Cardiac fibroblast (primary cell): ENCODE measurements around the gene OR52I2.
A peak's percentile ranks its signal among the peaks of the same experiment; 100 is the strongest.

Experiments used
- DNase-seq, 2 donors: peaks; one replicate each; pipeline versions ENCODE4 v3.0.0 to v3.0.0-alpha.2; 2010; ENCODE audit warnings: low read depth in 2 of 2
- H3K4me3 ChIP-seq, 2 donors: replicated peaks in 1 of 2; 1 replicate in 1 of 2; 2 replicates in 1 of 2; pipeline ENCODE4 v1.5.1; 2011; ENCODE audit warnings: low read depth in 2 of 2, low read length in 2 of 2, mild to moderate bottlenecking in 2 of 2, moderate library complexity in 1 of 2
- TF ChIP-seq, protein P1 (sequence below): IDR thresholded peaks from one replicate; pipeline ENCODE4 v1.5.1; 2011; ENCODE audit warnings: low read depth, mild to moderate bottlenecking, low read length, inconsistent platforms

OR52I2 gene

DNA sequence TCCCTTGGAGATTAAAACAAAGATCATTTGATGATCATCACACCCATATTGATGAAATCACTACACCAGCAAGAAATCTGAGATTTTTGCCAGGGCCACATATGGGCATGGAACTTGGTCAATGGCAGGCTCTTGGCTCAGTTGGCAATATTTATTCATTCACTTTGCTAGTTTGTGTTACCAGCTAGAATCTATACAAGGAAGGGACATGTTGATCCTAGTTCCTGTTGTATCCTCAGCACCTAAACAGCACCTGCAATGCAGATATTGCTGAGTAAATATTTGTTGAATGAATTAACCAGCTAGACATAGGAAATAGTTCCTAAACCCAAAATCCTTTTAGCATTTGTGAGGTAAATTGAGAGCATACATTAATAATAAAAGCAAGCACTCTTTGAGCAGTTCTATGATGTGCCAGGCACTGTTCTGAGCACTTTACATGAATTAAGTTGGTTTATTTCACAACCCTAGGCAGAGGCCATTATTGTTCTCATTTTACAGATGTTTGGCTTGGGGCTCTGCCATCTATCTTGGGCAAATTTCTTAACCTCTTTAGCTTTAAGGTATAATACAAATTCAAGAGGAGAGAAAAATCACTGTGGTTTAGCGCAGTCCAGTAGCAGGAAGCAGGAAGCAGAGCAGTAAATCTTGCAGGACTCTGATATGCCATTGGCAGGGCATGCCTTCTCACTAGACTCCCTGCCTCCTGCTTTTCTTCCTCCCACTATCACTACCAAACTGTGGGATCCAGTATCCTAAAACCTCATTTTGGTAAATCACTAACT is 24.9 kb downstream of the OR52I2 start:
- TF ChIP-seq, protein P1, sequence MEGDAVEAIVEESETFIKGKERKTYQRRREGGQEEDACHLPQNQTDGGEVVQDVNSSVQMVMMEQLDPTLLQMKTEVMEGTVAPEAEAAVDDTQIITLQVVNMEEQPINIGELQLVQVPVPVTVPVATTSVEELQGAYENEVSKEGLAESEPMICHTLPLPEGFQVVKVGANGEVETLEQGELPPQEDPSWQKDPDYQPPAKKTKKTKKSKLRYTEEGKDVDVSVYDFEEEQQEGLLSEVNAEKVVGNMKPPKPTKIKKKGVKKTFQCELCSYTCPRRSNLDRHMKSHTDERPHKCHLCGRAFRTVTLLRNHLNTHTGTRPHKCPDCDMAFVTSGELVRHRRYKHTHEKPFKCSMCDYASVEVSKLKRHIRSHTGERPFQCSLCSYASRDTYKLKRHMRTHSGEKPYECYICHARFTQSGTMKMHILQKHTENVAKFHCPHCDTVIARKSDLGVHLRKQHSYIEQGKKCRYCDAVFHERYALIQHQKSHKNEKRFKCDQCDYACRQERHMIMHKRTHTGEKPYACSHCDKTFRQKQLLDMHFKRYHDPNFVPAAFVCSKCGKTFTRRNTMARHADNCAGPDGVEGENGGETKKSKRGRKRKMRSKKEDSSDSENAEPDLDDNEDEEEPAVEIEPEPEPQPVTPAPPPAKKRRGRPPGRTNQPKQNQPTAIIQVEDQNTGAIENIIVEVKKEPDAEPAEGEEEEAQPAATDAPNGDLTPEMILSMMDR, result no peak
- H3K4me3 ChIP-seq, result no peak overlapping the region
- DNase-seq, result peak; percentile 42 to 51

DNA sequence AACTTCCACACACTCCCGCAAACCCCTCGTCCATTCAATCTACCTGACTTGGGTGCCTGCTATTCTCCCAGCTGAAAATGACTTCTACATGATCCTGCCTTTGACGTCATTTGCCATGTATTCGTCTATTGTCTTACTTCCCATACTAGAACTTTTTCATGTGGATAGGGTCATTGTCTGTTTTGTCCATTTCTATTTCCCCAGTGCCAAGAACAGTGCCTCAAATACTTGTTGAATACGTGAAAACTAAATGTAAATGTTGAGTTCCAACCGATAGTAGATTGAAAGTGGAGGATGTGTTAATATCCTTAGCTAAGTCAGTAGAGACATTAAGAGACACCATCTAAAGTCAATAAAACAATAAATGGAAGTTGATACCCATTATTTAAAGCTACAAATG is 25.6 kb downstream of the OR52I2 start:
- peak overlapping the region; percentile 71 to 73 for H3K4me3 ChIP-seq
- TF ChIP-seq, protein P1, result no peak
- DNase-seq, result peak; percentile 6 to 13

DNA sequence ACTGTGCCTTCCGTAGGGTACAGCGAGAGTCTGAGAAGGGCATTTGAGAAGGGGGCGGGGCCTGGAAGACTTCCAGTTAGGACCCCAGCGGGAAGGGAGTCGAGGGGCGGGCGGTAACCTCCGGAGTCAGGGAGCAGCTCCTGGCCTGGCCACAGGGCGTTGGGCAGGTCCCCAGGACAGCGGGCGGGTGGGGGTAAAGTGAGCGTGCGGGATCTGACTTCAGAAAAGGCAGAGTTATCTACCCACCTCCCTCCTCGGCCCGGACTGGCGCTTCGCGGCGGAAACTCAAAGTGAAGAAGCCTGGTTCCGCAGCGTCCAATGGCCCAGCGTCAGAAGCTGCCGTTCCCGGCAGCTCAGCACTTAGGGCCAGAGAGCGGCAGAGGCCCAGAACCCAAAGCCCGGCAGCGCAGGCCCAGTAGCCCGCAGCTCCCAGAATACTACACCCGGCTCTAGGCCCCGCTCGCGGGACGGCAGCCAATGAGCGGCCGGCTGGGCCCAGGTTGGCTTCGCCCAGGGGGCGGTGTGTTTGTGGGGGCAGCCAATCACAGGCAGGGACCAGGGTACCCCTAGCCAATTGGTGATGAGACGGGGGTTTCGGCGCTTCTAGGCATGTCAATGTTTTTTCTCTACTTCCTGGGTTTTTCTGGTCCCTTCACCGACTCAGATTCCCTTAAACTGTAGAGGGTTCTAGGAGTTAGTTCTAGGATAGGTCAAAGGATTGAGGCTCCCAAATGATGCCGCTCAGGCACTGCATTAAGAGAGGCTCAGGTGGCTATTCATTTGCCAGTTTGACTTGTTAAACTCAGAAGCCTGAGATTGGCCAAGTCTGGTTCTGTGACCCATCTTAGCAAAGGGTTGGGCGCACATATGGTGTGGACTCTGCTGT is 26.5 kb downstream of the OR52I2 start, which contains the start of gene TRIM68:
Gene TRIM68 (minus strand): TSS at position 451 of the 886 bp plus-strand sequence. CDS start 2,727 bp downstream, outside the sequence.
- H3K4me3 ChIP-seq, result peak within 1 kb of the TSS; percentile 71 to 73
- peak; percentile 96 to 97 for DNase-seq
- TF ChIP-seq, protein P1, result no peak

DNA sequence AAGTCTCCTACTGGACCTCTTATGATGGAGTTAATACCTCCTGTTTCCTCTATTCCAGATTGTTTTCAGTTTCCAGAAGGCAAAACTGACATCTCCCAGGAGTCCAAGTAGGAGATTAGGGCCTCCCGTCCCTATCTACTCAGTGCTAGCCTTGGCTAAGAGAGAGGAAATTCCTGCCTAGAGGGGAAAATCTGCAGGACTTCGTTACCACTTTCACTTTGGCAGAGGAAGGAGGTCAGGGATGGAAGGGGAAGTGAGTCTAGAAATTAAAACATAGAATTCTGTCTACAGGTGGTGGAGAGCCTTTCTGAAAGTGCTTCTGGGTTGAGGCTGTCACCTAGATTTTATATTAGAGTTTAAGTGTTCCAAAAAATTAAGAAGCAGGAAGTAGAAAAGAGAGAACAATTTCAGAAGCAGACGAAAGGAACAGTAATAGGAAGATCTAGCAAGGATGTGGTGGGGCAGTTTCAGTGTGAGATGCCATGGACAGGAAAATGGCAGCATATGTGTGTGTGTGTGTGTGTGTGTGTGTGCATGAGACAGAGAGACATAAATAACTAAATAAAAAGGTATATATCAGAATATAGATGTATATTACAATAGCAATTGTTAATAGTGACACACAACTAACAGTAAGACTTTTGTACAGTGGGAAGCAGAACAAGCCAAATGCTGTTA is 28.9 kb downstream of the OR52I2 start:
- DNase-seq, result peak; percentile 12 to 67
- peak overlapping the region in 1 of 2 donors; percentile 9 for H3K4me3 ChIP-seq

DNA sequence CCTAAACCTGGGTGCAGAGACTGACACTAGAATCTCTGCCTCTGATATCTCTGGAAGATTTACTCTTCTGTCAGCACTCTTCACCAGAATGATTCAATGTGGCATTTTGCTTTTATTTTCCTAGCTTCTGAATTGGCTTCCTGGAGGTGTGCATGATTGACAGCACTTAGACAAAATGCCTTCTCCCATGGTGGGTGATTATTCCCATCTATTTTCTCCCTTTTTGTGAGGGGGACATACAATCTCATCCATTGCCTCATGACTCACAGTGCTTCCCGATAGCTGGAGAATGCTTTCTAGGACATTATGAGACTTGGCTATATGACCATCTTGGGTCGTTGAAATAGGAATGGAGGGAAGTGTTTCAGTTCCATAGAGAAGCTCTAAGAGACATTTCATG is 30.4 kb downstream of the OR52I2 start:
- TF ChIP-seq, protein P1, result no peak
- no peak overlapping the region for H3K4me3 ChIP-seq

More for the DNA sequence above, 28.9 kb downstream of the OR52I2 start:
- TF ChIP-seq, protein P1, result no peak

DNA sequence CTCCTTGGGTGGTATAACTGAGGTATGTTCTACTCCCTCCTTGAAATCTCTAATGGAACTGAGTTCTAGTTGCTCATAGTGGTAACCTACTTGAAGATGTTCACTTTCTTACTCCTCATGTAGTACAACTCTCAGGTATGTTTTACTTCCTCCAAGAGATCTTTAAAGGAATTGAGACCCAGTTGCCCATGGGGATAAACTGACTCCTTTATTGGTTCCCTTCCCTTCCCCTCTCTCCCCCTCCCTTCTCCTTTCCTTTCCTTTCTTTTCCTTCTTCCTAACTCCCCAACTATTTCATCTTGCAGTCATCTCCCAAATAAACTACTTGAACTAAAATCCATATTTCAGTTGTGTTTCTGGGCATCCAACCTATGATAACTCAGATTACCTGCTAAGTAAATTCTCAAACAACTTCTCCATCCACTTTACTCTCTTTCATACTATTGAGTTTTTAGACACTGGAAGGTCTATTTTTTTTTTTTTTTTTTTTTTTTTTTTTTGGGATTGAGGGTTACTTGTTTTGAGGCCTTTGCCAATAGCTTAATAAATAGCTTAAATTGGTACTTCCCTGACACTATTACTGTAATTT is 34.4 kb downstream of the OR52I2 start:
- no peak overlapping the region for H3K4me3 ChIP-seq
- TF ChIP-seq, protein P1, result no peak
- no peak for DNase-seq

More for the DNA sequence above, 30.4 kb downstream of the OR52I2 start:
- no peak for DNase-seq
